T-helper 2 cell treated with Interferon-gamma antibody and Interleukin-4, amounts not matched to agents 5 μg/mL and 100 μg/mL, for 36 hours (primary cell): ENCODE measurements around the gene SBNO2.

Experiments
- DNase-seq: peaks from one replicate; pipeline ENCODE4 v3.0.0; 2021; ENCODE audit warnings: low spot score
- H3K27ac Mint-ChIP-seq: one replicate; pipeline ENCODE4 v1.8.0; 2021; ENCODE audit warnings: mild to moderate bottlenecking, mixed read lengths
- H3K27me3 Mint-ChIP-seq: one replicate; pipeline ENCODE4 v1.8.0; 2021; ENCODE audit warnings: low read depth, mixed read lengths
- H3K36me3 Mint-ChIP-seq: one replicate; pipeline ENCODE4 v1.8.0; 2021; ENCODE audit warnings: low read depth, mixed read lengths
- H3K4me1 Mint-ChIP-seq: one replicate; pipeline ENCODE4 v1.8.0; 2021; ENCODE audit warnings: low read depth, mixed read lengths
- H3K4me3 Mint-ChIP-seq: one replicate; pipeline ENCODE4 v1.8.0; 2022; ENCODE audit warnings: mild to moderate bottlenecking, moderate library complexity, mixed read lengths
- H3K9me3 Mint-ChIP-seq: one replicate; pipeline ENCODE4 v1.8.0; 2021; ENCODE audit warnings: mixed read lengths

SBNO2 gene

DNA sequence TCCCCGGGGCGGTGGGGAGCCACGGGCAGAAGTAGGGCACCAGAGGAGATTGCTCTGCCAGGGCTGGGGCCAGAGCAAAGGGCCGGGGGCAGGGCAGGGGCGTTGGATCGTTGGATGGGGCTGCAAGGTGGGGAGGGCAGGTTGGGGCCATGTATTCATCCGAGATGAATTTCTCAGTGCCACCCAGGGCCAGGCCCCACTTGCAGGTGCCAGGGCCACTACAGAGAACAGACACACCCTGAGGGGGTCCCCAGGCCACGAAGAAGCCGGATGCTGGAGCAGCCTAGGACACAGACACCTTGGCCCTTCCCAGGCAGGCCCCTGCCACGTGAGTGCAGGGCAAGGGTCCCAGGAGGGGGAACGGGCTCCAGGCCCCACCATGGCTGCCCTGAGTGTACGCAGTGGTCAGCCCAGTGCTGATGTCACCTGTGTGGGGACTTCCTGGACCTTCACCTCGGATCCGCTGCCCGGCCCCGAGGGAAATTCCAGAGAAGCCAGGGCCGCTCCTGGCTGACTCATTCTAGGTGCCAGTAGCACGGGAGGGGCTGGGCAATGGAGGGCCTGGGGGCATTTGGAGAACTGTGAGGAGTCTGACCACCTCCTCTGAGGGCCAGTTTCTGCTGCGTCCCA lies 9.6 kb upstream of the SBNO2 start:
- Mint-ChIP-seq H3K27me3 (peaks cover 4% of the 10 kb centered on the region), H3K27ac (no peak overlapping the region), H3K36me3 (no peaks in the 10 kb centered on the region), H3K4me3 (no peak overlapping the region), H3K4me1 (peaks cover 8% of the 10 kb centered on the region), H3K9me3 (no peaks in the 10 kb centered on the region)
- DNase-seq: no peak

DNA sequence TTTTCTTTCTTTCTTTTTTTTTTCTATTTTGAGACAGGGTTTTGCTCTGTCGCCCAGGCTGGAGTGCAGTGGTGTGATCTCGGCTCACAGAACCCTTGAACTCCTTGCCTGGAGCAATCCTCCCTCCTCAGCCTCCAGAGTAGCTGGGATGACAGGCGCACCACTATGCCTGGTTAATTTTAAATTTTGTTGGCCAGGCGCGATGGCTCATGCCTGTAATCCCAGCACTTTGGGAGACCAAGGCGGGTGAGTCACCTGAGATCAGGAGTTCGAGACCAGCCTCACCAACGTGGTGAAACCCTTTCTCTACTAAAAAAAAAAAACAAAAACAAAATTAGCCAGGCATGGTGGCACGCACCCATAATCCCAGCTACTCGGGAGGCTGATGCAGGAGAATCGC lies 8.7 kb upstream of the SBNO2 start:
- Mint-ChIP-seq H3K4me3 (no peak overlapping the region), H3K36me3 (no peaks in the 10 kb centered on the region), H3K9me3 (no peaks in the 10 kb centered on the region), H3K27me3 (peaks cover 4% of the 10 kb centered on the region), H3K4me1 (peaks cover 8% of the 10 kb centered on the region), H3K27ac (no peak overlapping the region)
- DNase-seq: no peak

DNA sequence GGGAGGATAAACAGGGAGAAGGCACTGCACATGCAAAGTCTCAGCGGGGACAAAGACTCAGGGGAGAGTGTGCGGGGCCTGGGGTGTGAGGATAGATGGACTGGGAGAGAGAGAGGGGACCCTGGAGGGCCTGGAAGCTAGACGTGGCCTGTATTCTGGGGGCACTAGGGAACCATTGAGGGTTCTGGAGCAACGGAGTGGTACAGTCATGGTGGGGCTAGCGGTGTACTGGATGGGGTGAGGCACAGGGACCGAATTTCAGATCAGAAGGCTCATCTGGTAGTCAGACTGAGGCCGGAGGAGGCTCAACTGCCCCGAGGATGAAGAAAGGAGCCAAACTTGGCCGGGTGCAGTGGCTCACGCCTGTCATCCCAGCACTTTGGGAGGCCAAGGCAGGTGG lies 8.0 kb upstream of the SBNO2 start:
- no peaks in the 10 kb centered on the region for H3K36me3 Mint-ChIP-seq
- peaks cover 11% of the 10 kb centered on the region for H3K4me1 Mint-ChIP-seq
- H3K4me3 Mint-ChIP-seq: no peak overlapping the region
- H3K27ac Mint-ChIP-seq: no peak overlapping the region
- no peak for DNase-seq
- H3K27me3 Mint-ChIP-seq: peaks cover 4% of the 10 kb centered on the region
- H3K9me3 Mint-ChIP-seq: no peaks in the 10 kb centered on the region

DNA sequence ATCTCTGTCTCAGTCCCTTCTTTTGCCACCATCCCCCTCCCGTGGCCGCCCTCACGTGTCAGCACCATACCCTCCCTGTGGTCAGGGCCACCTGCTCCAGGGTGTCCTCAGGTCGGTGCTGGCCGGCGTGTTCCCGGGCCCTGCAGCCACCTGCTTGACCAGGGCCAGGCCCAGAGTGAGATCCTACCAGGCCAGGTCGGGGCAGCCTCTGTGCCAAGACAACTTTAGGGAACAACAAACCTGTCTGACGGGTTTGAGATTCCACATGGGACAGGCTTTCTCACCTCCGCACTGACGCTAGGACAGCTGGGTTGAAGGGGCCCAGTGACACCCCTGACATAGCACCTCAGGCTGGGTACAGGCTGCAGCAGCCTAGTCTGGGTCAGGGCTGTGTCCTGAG lies 7.5 kb upstream of the SBNO2 start:
- peaks cover 11% of the 10 kb centered on the region for H3K4me1 Mint-ChIP-seq
- no peak overlapping the region for H3K4me3 Mint-ChIP-seq
- no peak overlapping the region for H3K27ac Mint-ChIP-seq
- H3K36me3 Mint-ChIP-seq: no peaks in the 10 kb centered on the region
- peaks cover 4% of the 10 kb centered on the region for H3K27me3 Mint-ChIP-seq
- no peak for DNase-seq
- no peaks in the 10 kb centered on the region for H3K9me3 Mint-ChIP-seq

DNA sequence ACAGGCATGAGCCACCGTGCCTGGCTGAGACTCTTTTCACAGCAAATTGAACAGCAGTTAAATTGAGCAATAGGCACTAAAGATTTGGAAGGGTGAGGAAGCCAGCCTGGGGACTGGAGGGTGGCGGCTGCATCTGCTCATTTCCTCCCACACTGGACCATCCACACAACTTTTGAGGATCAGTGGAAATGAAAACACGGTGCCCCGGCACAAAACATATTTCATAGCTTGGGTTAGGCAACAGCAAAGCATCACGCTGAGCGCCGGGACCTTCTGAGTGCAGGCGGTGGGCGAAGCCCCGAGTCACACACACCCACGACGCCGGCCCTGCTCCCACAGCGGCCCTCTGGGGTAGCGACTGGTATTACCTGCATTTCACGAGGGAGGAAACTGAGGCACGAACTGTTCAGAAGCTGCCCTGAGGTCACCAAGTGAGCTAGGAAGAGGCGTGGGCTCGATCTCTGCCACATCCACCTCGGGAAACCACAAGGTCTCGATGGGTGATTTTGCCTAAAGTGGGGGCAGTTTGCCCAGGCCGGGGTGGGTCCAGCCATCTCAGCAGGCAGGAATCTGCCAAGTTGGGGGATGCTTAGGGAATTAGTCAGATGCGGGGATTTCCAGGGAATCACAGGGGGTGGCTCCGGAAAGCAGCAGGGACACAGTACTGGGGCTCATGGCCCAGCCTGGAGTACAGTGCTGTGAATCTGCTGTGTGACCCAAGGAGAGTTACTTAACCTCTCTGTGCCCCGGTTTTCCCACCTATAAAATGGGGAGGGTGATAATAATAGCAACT lies 3.5 kb upstream of the SBNO2 start:
- Mint-ChIP-seq H3K27ac (no peak overlapping the region), H3K4me1 (peaks cover 12% of the 10 kb centered on the region), H3K36me3 (no peaks in the 10 kb centered on the region), H3K27me3 (peaks cover 4% of the 10 kb centered on the region), H3K9me3 (no peaks in the 10 kb centered on the region), H3K4me3 (no peak overlapping the region)
- no peak for DNase-seq

GRCh38 chr19:1173159-1173844 lies 766 bp downstream of the SBNO2 start:
- H3K36me3 Mint-ChIP-seq: peaks cover 2% of the 10 kb centered on the region
- H3K4me1 Mint-ChIP-seq: peaks cover 14% of the 10 kb centered on the region
- no peaks in the 10 kb centered on the region for H3K9me3 Mint-ChIP-seq
- peak overlapping the region; percentile 94 for H3K27ac Mint-ChIP-seq
- H3K4me3 Mint-ChIP-seq: peak overlapping the region; percentile 88
- H3K27me3 Mint-ChIP-seq: no peaks in the 10 kb centered on the region
- no peak for DNase-seq

GRCh38 chr19:1172353-1173158 lies 1.5 kb downstream of the SBNO2 start:
- peak overlapping the region; percentile 88 for H3K4me3 Mint-ChIP-seq
- no peak for DNase-seq
- no peaks in the 10 kb centered on the region for H3K27me3 Mint-ChIP-seq
- peaks cover 2% of the 10 kb centered on the region for H3K36me3 Mint-ChIP-seq
- H3K9me3 Mint-ChIP-seq: no peaks in the 10 kb centered on the region
- peak overlapping the region; percentile 71 for H3K27ac Mint-ChIP-seq
- H3K4me1 Mint-ChIP-seq: peaks cover 13% of the 10 kb centered on the region

GRCh38 chr19:1171755-1172352 lies 2.2 kb downstream of the SBNO2 start:
- Mint-ChIP-seq H3K9me3 (no peaks in the 10 kb centered on the region), H3K4me1 (peaks cover 11% of the 10 kb centered on the region), H3K27me3 (no peaks in the 10 kb centered on the region), H3K27ac (peak overlapping the region; percentile 4), H3K36me3 (peaks cover 2% of the 10 kb centered on the region), H3K4me3 (peak overlapping the region; percentile 88)
- DNase-seq: no peak

GRCh38 chr19:1170938-1171754 lies 2.9 kb downstream of the SBNO2 start:
- no peak for DNase-seq
- H3K27ac Mint-ChIP-seq: no peak overlapping the region
- H3K27me3 Mint-ChIP-seq: no peaks in the 10 kb centered on the region
- H3K9me3 Mint-ChIP-seq: no peaks in the 10 kb centered on the region
- H3K36me3 Mint-ChIP-seq: peaks cover 2% of the 10 kb centered on the region
- H3K4me3 Mint-ChIP-seq: peak overlapping the region; percentile 15
- H3K4me1 Mint-ChIP-seq: peaks cover 11% of the 10 kb centered on the region

GRCh38 chr19:1169921-1170885 lies 3.9 kb downstream of the SBNO2 start:
- H3K36me3 Mint-ChIP-seq: peaks cover 2% of the 10 kb centered on the region
- no peak overlapping the region for H3K27ac Mint-ChIP-seq
- peak overlapping the region; percentile 15 for H3K4me3 Mint-ChIP-seq
- H3K4me1 Mint-ChIP-seq: peaks cover 11% of the 10 kb centered on the region
- DNase-seq: no peak
- no peaks in the 10 kb centered on the region for H3K27me3 Mint-ChIP-seq
- no peaks in the 10 kb centered on the region for H3K9me3 Mint-ChIP-seq

- Mint-ChIP-seq H3K27ac (no peak overlapping the region), H3K9me3 (no peaks in the 10 kb centered on the region), H3K27me3 (no peaks in the 10 kb centered on the region), H3K36me3 (peaks cover 2% of the 10 kb centered on the region), H3K4me1 (peaks cover 9% of the 10 kb centered on the region), H3K4me3 (no peak overlapping the region)
- no peak for DNase-seq
Observed at GRCh38 chr19:1169411-1169791, 4.7 kb downstream of the SBNO2 start.
